ENCODE data around the gene CLSTN2. TPM values are rescaled to one million over a fixed set of nuclear protein-coding genes. Genes with fewer than 3 reads are reported as not detected.

CLSTN2 gene
- polyA plus RNA-seq, 4 donors, result under 0.01 to 1.2 (median 0.84) TPM; not detected in 1

DNA sequence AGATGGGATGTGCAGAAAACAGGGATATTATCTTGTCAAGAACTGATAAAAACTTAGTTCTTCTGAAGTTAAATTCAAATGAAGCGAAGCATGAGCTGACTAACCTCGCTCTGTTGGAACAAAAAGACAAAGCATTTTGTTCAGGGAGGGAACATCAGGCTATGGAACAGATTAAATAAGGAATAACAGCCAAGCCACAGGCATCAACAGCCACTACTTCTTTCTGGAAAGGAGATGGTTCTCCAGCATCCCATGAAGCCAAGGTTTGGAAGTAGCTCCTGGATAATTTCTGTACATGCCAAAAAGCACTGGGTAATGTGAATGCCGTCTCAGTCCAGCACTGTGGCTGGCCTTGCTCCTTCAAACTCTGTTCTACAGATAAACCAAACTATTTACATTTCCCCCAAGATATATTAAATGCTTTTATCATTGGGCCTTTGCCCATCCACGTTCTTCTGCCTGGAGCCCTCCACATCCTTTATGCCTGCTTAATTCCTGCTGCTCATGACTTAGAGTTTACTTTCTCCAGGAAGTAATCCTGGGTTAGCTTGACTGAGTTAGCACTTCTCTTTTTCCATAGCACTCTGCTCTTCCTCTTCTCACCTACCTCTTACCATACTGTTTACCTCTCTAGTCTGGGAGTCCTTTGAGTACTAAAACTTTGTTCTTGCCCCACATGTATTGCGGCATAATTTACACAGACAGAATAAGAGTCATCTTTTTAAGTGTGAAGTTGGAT lies 232.0 kb downstream of the CLSTN2 start:
- 69 to 76% (median 75%) methylated on average over 5 of the region's 5 CpGs for WGBS, 3 donors
- DNase-seq (no peak), FAIRE-seq (no peak)
- Histone ChIP-seq H3K4me3 (ENCODE audit: low read depth in 1 of 3, low read length in 3 of 3) (no peak overlapping the region), H3K9me3 (ENCODE audit: control insufficient read depth in 2 of 2, insufficient read depth in 1 of 2, low read depth in 1 of 2, low read length in 1 of 2) (no peaks in the 10 kb centered on the region), H3K27me3 (ENCODE audit: control insufficient read depth in 3 of 3, insufficient read depth in 3 of 3, low read length in 3 of 3) (peaks cover 0 to 2% (median 0%) of the 10 kb centered on the region in 3 donors), H3K27ac (ENCODE audit: low read depth in 1 of 3, low read length in 2 of 3) (no peak overlapping the region), H3K36me3 (ENCODE audit: control insufficient read depth in 3 of 3, insufficient read depth in 2 of 3, low read depth in 1 of 3, low read length in 3 of 3) (no peaks in the 10 kb centered on the region), H3K4me1 (ENCODE audit: control insufficient read depth in 3 of 3, insufficient read depth in 2 of 3, low read depth in 1 of 3, low read length in 2 of 3) (no peaks in the 10 kb centered on the region)

- Histone ChIP-seq H3K27me3 (ENCODE audit: control insufficient read depth in 3 of 3, insufficient read depth in 3 of 3, low read length in 3 of 3) (peaks cover 0 to 2% (median 0%) of the 10 kb centered on the region in 3 donors), H3K4me3 (ENCODE audit: low read depth in 1 of 3, low read length in 3 of 3) (no peak overlapping the region), H3K9me3 (ENCODE audit: control insufficient read depth in 2 of 2, insufficient read depth in 1 of 2, low read depth in 1 of 2, low read length in 1 of 2) (no peaks in the 10 kb centered on the region), H3K36me3 (ENCODE audit: control insufficient read depth in 3 of 3, insufficient read depth in 2 of 3, low read depth in 1 of 3, low read length in 3 of 3) (no peaks in the 10 kb centered on the region), H3K4me1 (ENCODE audit: control insufficient read depth in 3 of 3, insufficient read depth in 2 of 3, low read depth in 1 of 3, low read length in 2 of 3) (no peaks in the 10 kb centered on the region), H3K27ac (ENCODE audit: low read depth in 1 of 3, low read length in 2 of 3) (no peak overlapping the region)
- WGBS, 3 donors, result 77 to 89% (median 77%) methylated on average over 5 of the region's 5 CpGs
- no peak for FAIRE-seq
- no peak for DNase-seq
Measured at GRCh38 chr3:140167600-140168281, 232.8 kb downstream of the CLSTN2 start.

GRCh38 chr3:140170612-140171011 lies 235.6 kb downstream of the CLSTN2 start:
- Histone ChIP-seq H3K27ac (ENCODE audit: low read depth in 1 of 3, low read length in 2 of 3) (no peak overlapping the region), H3K9me3 (ENCODE audit: control insufficient read depth in 2 of 2, insufficient read depth in 1 of 2, low read depth in 1 of 2, low read length in 1 of 2) (no peaks in the 10 kb centered on the region), H3K4me3 (ENCODE audit: low read depth in 1 of 3, low read length in 3 of 3) (no peak overlapping the region), H3K36me3 (ENCODE audit: control insufficient read depth in 3 of 3, insufficient read depth in 2 of 3, low read depth in 1 of 3, low read length in 3 of 3) (no peaks in the 10 kb centered on the region), H3K4me1 (ENCODE audit: control insufficient read depth in 3 of 3, insufficient read depth in 2 of 3, low read depth in 1 of 3, low read length in 2 of 3) (no peaks in the 10 kb centered on the region), H3K27me3 (ENCODE audit: control insufficient read depth in 3 of 3, insufficient read depth in 3 of 3, low read length in 3 of 3) (no peaks in the 10 kb centered on the region)
- FAIRE-seq (no peak), DNase-seq (no peak)
- 56 to 86% (median 75%) methylated on average over 1 of the region's 1 CpG for WGBS, 3 donors

DNA sequence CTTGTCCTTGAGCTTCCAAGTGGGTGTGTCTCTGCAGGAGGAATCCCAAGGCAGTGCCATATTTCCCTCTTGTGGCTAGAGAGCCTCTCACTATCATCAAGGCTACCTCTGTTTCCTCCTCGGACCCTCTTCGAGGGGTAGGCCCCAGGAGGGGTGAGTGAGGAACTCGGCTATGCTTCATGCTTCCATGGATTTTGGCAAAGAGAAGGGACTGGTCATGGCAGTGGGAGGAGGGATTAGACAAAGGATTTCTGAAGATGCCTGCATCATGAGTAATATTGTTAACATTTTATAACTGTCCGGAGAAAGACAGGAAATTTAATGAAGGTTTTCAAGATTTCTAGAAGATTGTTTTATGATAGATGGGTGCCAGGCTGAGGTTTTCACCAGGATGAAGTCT lies 241.5 kb downstream of the CLSTN2 start:
- H3K9me3 ChIP-seq (ENCODE audit: control insufficient read depth in 2 of 2, insufficient read depth in 1 of 2, low read depth in 1 of 2, low read length in 1 of 2), result no peaks in the 10 kb centered on the region
- H3K4me3 ChIP-seq (ENCODE audit: low read depth in 1 of 3, low read length in 3 of 3), result no peak overlapping the region
- 79 to 86% (median 82%) methylated on average over 4 of the region's 4 CpGs for WGBS, 3 donors
- H3K36me3 ChIP-seq (ENCODE audit: control insufficient read depth in 3 of 3, insufficient read depth in 2 of 3, low read depth in 1 of 3, low read length in 3 of 3), result no peaks in the 10 kb centered on the region
- H3K27ac ChIP-seq (ENCODE audit: low read depth in 1 of 3, low read length in 2 of 3), result no peak overlapping the region
- no peak for FAIRE-seq
- no peaks in the 10 kb centered on the region for H3K4me1 ChIP-seq (ENCODE audit: control insufficient read depth in 3 of 3, insufficient read depth in 2 of 3, low read depth in 1 of 3, low read length in 2 of 3)
- DNase-seq, result no peak
- peaks cover 0 to 2% (median 0%) of the 10 kb centered on the region in 3 donors for H3K27me3 ChIP-seq (ENCODE audit: control insufficient read depth in 3 of 3, insufficient read depth in 3 of 3, low read length in 3 of 3)

GRCh38 chr3:140177943-140178342 lies 243.0 kb downstream of the CLSTN2 start:
- DNase-seq (no peak), FAIRE-seq (no peak)
- H3K27ac ChIP-seq (ENCODE audit: low read depth in 1 of 3, low read length in 2 of 3), result no peak overlapping the region
- no peaks in the 10 kb centered on the region for H3K36me3 ChIP-seq (ENCODE audit: control insufficient read depth in 3 of 3, insufficient read depth in 2 of 3, low read depth in 1 of 3, low read length in 3 of 3)
- H3K4me1 ChIP-seq (ENCODE audit: control insufficient read depth in 3 of 3, insufficient read depth in 2 of 3, low read depth in 1 of 3, low read length in 2 of 3), result no peaks in the 10 kb centered on the region
- peaks cover 0 to 2% (median 0%) of the 10 kb centered on the region in 3 donors for H3K27me3 ChIP-seq (ENCODE audit: control insufficient read depth in 3 of 3, insufficient read depth in 3 of 3, low read length in 3 of 3)
- 62 to 68% (median 67%) methylated on average over 3 of the region's 3 CpGs for WGBS, 3 donors
- no peaks in the 10 kb centered on the region for H3K9me3 ChIP-seq (ENCODE audit: control insufficient read depth in 2 of 2, insufficient read depth in 1 of 2, low read depth in 1 of 2, low read length in 1 of 2)
- no peak overlapping the region for H3K4me3 ChIP-seq (ENCODE audit: low read depth in 1 of 3, low read length in 3 of 3)

- no peak for FAIRE-seq
- 76 to 82% (median 78%) methylated on average over 5 of the region's 5 CpGs for WGBS, 3 donors
Measured at GRCh38 chr3:140178482-140178881, 243.5 kb downstream of the CLSTN2 start.

DNA sequence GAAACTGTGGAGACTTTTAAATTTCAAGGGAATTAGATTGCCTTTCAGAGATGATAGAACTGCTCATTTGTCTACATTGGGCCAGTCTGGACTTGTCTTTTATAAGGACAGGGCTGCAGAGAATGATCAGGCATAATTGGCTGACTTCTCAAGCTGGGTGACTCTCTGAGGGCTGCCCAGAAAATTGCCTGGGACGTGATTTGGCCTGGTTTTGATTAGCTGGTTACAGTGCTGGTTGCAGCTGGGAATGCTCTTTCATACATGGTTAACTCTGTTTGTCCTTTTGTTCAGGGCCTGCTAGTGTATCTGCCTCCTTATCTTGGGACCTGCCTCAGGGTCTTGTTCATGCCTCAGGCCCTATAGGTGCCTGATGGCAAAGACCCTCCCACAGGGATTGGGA lies 245.6 kb downstream of the CLSTN2 start:
- no peaks in the 10 kb centered on the region for H3K36me3 ChIP-seq (ENCODE audit: control insufficient read depth in 3 of 3, insufficient read depth in 2 of 3, low read depth in 1 of 3, low read length in 3 of 3)
- no peak overlapping the region for H3K27ac ChIP-seq (ENCODE audit: low read depth in 1 of 3, low read length in 2 of 3)
- FAIRE-seq (no peak), DNase-seq (no peak)
- H3K4me3 ChIP-seq (ENCODE audit: low read depth in 1 of 3, low read length in 3 of 3), result no peak overlapping the region
- H3K4me1 ChIP-seq (ENCODE audit: control insufficient read depth in 3 of 3, insufficient read depth in 2 of 3, low read depth in 1 of 3, low read length in 2 of 3), result no peaks in the 10 kb centered on the region
- H3K9me3 ChIP-seq (ENCODE audit: control insufficient read depth in 2 of 2, insufficient read depth in 1 of 2, low read depth in 1 of 2, low read length in 1 of 2), result no peaks in the 10 kb centered on the region
- H3K27me3 ChIP-seq (ENCODE audit: control insufficient read depth in 3 of 3, insufficient read depth in 3 of 3, low read length in 3 of 3), result peaks cover 0 to 2% (median 0%) of the 10 kb centered on the region in 3 donors
- 57 to 68% (median 67%) methylated on average over 1 of the region's 1 CpG for WGBS, 3 donors

More at GRCh38 chr3:140178482-140178881, 243.5 kb downstream of the CLSTN2 start:
- DNase-seq, result no peak
- no peaks in the 10 kb centered on the region for H3K9me3 ChIP-seq (ENCODE audit: control insufficient read depth in 2 of 2, insufficient read depth in 1 of 2, low read depth in 1 of 2, low read length in 1 of 2)
- peaks cover 0 to 2% (median 0%) of the 10 kb centered on the region in 3 donors for H3K27me3 ChIP-seq (ENCODE audit: control insufficient read depth in 3 of 3, insufficient read depth in 3 of 3, low read length in 3 of 3)
- H3K4me3 ChIP-seq (ENCODE audit: low read depth in 1 of 3, low read length in 3 of 3), result no peak overlapping the region
- H3K4me1 ChIP-seq (ENCODE audit: control insufficient read depth in 3 of 3, insufficient read depth in 2 of 3, low read depth in 1 of 3, low read length in 2 of 3), result no peaks in the 10 kb centered on the region
- H3K27ac ChIP-seq (ENCODE audit: low read depth in 1 of 3, low read length in 2 of 3), result no peak overlapping the region
- H3K36me3 ChIP-seq (ENCODE audit: control insufficient read depth in 3 of 3, insufficient read depth in 2 of 3, low read depth in 1 of 3, low read length in 3 of 3), result no peaks in the 10 kb centered on the region

DNA sequence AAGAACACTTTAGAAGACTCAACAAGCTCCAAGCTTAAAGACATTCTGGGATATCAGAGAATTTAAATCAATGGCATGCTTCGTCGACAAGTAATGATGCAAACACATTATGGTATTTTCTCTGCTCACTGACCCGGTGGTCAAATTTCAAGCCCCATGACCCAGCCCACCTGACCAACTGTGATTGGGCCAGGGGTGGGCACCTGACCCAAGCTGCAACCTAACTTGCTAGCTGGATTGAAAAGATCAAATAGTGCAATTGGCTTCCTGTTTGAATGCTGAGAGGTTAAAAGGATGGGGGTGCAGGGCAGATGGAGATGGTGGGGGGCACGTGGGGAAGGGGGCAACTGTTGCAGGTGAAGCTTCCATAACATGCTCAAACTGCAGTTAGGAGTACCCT lies 250.4 kb downstream of the CLSTN2 start:
- DNase-seq, result no peak
- Histone ChIP-seq H3K4me1 (ENCODE audit: control insufficient read depth in 3 of 3, insufficient read depth in 2 of 3, low read depth in 1 of 3, low read length in 2 of 3) (no peaks in the 10 kb centered on the region), H3K27ac (ENCODE audit: low read depth in 1 of 3, low read length in 2 of 3) (no peak overlapping the region), H3K4me3 (ENCODE audit: low read depth in 1 of 3, low read length in 3 of 3) (no peak overlapping the region), H3K9me3 (ENCODE audit: control insufficient read depth in 2 of 2, insufficient read depth in 1 of 2, low read depth in 1 of 2, low read length in 1 of 2) (no peaks in the 10 kb centered on the region), H3K36me3 (ENCODE audit: control insufficient read depth in 3 of 3, insufficient read depth in 2 of 3, low read depth in 1 of 3, low read length in 3 of 3) (no peaks in the 10 kb centered on the region), H3K27me3 (ENCODE audit: control insufficient read depth in 3 of 3, insufficient read depth in 3 of 3, low read length in 3 of 3) (peaks cover 0 to 2% (median 0%) of the 10 kb centered on the region in 3 donors)
- 77 to 81% (median 78%) methylated on average over 4 of the region's 4 CpGs for WGBS, 3 donors
- FAIRE-seq, result no peak
